GM18873 (cell line): ENCODE results near the gene SLC44A3.
A peak's percentile ranks its signal among the peaks of the same experiment; 100 is the strongest.

ENCODE experiments used
- ATAC-seq: cut with Tn5 transposase; IDR thresholded peaks from one replicate; pipeline ENCODE4 v1.9.1; 2021; ENCODE audit warnings: mild to moderate bottlenecking, moderate library complexity, moderate number of reproducible peaks; ENCODE audit not compliant: unreplicated experiment, low FRiP score

Gene SLC44A3

DNA sequence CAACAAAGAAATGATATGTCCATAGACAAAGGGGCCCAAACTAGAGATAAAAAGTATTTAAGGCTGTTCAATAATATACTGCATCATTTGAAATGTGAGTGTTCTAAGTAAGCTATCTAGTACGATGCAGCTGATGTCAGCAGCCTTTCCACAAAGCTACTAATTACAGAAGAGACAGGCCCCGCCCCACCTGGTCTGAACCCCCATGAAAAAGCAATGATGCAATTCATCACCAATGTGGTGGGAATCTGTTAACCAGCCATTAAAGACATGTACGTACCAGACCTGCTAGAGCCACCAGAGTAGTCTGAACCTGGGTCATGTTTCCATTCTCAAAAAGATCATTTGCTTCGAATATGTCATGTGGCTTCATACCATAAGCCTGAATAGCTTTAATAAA lies 81.7 kb downstream of the SLC44A3 start:
- no peak for ATAC-seq

DNA sequence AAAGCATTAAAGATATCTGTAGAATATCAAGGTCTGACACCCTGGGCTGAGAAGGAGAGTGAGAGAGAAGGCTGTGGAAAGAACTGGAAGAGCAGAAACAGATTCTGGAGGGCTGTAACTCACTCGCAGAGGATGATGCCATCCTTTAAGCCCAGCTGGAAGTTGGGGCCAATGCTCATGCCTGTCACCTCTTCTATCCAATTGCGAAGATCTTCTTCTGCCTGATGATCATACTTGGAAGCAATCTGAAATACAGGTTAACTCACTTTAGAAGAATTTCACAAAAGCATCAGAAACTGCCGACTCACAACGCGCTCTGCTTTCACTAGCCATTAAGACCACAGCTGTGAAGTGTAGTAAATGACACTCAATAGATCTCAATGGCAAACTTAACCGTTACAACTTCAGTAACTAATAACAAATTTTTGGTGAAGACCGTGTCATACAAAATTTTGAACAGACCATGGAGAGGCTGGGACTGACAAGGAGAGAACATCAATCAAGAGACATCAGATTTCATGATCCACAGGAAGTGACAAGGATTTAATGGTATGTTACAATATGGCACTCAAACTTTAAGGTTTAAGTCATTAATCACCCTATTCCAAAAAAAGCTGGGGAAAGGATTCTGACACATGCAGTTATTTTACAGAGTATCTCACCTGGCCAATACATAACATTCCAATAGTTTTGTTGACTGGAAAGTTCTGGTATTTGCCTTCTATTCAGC lies 83.3 kb downstream of the SLC44A3 start:
- ATAC-seq = no peak

DNA sequence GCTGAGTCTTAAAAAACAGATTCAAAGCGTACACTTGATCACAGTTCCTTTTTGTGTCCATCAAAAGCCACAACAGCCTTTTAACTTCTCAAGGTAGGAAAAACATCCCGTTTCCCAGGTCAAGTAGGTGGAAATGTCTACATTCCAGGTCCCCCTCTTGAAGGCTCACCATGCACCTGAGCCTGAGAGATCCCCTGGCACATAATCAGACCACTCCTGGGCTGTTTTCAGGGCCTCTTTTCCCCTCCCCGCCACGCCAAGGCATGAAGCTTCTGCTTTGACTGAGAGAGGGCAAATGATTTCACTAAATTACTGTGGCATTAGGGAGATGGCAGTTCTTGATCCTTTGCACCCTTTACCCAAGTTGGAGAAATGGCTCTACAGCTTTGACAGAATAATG lies 85.0 kb downstream of the SLC44A3 start:
- ATAC-seq = no peak

DNA sequence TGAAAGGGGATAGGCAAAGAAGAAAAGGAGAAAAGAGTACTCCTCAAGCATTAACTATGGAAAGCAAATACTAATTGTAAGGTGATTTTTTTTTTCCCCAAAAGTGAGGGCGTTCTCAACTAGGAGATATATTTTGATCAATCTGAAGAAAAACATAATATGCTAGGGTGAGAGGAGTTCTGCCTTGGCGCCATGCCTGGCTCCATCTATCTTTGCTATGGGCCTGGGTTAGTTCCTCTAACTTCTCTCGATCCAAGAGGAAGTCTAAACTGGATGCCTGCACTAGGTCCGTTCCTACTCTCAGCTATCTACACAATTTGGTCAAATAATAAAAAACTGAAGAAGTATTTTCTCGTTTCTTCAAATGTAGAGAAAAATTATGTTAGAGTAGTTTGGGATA lies 86.2 kb downstream of the SLC44A3 start:
- ATAC-seq = no peak

DNA sequence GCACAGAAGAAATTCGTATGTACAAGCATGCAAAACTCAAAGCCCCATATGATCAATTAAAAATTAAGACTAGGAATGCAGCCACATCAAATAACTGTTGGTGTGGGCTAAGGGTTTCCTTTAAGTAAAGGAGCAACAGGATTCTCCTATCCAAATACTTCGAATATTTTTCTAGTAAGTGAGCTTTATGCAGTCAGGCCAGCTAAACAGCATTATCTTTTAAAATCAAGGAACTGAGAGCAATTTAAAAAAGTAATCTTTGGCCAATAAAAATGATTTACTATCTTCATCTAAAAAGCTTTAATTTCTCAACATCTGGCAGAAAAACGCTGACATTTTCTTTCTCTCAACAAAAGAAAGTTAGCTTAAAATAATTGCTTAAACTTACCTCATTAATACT lies 87.0 kb downstream of the SLC44A3 start:
- no peak for ATAC-seq

DNA sequence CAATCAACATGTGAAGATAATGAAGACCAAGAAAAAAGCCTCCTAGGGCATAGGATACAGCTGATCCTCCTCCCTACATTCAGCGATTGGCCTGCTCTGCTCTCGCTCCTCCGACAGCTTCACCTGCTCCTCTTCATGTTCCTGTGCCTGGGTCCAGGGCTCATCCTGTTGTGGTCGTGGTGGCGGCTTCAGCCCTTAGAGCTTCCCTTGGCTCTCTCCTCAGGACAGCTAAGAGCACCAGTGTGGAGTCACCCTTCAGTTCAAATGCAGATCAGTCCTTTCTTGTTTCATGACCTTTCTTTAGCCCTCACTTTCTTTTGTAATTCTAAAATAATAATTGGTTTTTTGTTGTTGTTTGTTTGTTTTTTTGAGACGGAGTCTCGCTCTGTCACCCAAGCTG lies 88.0 kb downstream of the SLC44A3 start:
- no peak for ATAC-seq

DNA sequence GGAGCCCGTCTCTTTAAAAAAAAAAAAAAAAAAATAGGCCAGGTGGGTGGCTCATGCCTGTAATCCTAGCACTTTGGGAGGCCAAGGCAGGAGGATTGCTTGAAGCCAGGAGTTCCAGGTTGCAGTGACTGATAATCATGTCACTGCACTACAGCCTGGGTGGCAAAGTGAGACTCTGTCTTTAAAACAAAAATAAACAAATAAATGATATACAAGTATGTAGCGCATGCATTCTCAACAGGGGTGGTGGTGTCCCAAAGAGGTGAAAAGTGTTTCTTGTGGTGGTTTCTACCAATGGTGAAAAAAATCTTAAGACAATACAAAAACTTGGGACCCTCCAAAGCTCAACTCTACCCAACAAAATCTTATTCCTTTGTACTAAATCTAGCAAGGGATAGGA lies 88.8 kb downstream of the SLC44A3 start:
- no peak for ATAC-seq

DNA sequence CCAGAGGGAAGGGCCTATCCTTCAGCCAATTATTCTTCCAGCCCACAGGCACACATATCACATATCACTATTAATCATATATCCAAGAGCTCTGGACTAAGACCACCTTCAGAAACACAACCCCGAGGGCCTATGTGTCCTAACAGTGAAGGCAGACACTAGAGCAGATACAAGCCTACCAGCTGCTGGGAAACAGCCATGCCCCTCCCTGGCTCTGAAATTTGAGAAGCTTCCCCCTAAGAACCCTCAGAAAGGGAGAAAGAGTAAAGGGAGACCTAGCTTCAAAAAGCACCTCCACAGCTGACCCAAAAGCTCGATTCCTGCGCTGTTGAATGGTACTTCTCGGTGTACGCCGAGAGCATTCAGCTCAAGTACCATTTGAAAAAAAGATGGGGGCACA lies 89.3 kb downstream of the SLC44A3 start:
- ATAC-seq = no peak

DNA sequence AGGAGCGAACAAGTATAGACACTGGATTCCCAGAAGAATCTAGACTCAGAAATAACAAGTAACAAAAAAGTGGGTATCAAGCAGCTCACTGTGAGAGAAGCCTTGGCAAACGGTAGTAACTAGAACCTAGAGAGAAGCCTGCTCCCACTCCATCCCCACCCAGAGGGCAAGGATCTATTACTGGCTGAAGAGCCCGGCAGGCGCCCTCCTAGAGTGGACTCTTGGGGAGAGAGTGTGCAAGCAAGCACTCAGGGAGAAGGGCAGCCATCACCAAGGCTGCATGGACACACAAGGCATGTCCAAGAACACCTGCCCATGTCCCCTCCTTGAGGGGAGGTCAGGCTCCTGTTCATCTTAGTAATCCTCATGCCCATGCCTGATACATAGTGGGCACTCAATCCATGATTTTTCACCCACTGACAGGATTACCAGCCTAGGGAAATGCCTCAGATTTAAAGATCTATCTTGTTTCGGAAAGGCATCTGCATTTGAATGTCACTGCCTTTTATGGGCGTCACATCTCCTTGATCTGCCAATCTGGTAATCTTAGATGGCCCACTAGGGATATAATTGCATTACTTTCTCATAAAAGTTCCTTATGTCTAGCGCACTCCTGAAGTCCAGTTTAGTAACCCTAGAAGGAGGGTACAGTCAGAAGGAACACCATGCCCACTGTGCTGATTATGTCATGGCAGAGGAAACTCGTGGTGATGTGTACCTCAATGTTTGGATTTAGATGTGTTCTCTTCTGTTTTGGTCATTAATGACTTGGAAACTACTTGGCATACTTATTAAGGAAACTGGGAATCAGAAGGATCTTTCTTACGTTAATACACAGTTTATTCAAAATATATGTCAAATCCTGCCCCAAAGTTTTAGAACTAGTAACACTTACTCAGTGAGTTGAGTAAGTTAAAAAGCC lies 92.4 kb downstream of the SLC44A3 start:
- no peak for ATAC-seq

DNA sequence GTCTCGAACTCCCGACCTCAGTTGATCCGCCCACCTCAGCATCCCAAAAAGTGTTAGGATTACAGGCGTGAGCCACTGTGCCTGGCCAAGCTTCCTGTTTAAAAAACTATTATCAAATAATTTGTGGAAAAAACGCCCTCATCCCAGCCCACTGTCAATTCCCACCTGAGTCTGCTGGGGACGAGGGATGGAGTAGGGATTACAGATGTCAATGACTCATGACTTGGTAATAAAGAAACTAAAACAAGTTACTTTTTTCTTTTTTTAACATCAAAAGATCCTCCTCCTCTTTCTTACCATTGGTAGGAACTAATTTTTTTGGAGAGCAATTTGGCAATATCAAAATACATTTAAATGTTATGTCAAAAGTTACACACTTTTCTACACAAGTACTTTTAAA lies 97.1 kb downstream of the SLC44A3 start:
- ATAC-seq = no peak

DNA sequence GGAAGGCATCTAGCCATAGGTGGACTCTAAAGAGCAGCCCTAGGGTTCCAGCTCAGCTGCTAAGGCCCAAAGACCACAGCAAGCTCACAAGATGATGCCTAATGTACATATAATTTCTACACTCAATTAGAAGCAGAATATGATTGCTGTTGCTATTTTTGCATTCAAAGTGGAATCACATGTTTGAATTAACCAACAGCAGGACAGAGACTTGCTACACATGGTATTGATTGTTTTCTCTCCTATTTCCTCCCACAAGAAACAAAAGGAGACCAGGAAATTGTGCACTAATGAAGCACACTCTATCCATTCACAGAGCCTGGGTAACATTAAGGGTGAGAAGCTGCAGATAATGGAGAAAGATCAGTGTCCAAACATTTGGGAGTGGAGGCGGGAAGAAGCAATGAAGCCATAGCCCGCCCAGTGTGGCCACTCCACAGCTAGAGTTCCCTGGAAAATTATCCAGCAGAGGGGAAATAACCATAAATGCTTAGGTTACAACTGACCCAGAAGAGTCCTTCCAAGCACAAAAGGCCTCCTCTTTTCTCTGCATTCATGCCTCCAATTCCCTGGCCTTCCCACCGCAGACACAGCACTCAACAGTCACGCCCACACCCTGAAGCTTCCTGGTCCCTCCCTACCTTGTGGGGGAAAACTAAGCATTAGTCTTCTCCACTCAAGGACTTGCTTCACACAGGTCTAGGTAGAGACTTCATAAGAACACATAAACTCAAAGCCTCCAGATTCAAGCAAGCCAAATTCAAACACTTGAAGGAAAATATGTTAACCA lies 99.3 kb downstream of the SLC44A3 start:
- ATAC-seq = no peak

DNA sequence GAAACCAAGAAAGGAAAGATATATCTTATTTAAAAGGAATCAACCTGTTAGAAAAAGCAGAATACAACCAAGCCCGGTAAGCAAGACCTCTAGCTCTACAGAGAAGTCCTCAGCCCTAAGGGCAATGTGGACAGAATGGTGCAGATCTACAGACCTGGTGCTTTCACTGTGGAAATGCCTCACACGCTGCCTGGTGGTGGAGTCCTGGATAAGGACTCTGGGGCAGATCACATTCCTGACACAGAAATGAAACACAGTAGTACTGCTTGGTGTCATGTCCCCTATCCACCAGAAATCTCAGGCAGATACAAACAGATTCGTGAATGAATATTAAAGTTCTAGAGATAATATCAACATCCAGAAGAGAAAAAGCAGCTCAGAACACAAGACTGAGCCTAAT lies 99.9 kb downstream of the SLC44A3 start:
- no peak for ATAC-seq

DNA sequence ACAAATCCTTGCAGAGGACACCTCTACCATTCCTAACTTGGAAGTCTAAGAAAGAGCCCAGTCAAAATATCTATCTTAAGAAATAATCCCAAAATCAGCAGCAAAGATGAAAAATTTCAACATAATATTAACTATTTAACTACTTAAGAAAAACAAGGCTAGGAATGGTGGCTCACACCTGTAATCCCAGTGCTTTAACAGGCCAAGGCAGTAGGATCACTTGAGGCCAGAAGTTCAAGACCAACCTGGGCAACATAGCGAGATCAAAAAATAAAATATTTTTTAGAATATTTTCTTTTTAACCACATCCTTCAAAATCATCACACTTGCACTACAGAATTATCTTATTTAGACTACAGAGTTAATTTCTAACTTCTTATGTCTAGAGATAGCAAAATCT lies 101.8 kb downstream of the SLC44A3 start:
- ATAC-seq = no peak

DNA sequence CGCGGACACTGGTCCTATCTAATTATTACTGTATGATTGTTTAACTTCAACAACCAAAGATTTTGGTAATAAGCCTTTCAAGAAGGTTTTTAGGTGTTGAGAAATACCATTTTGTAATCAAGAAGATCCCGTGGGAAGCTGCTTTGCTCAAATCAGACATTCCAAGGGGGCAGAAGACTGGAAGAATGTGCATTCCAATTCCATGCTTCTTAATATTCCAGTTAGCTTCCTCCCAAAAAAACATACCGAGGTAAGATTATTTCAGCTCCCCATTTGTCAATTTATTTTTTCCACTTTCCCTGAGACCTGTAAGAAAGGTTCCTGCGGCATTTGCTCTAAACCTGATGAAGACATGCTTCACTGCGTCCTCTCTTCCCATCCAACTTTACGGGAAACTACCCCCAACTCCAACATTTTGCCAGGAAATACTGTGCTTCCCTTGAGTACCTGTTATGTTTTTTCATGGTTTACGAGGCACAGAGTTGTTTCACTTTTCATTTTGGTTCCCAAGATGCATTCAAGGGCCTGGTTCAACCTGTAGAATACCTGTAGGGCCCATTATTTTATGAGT lies 102.7 kb downstream of the SLC44A3 start:
- ATAC-seq = no peak

DNA sequence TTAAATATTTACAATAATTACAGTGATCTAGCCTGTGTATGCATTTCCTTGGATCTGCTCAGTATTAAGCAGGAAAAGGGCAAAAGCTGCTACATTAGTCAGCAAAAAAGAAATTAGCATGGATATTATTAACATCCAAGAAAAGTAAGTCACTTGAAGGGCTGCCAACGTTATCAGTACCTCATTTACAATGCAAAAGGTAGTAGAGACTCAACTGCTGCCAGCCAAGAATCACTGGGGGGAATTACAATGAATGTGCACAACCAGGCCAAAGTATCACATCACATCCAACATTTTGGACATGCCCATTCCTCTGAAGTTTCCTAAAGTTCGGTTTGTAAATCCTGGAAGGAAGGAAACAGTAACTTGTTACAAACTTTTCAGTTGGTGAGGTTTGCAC lies 104.8 kb downstream of the SLC44A3 start:
- no peak for ATAC-seq

DNA sequence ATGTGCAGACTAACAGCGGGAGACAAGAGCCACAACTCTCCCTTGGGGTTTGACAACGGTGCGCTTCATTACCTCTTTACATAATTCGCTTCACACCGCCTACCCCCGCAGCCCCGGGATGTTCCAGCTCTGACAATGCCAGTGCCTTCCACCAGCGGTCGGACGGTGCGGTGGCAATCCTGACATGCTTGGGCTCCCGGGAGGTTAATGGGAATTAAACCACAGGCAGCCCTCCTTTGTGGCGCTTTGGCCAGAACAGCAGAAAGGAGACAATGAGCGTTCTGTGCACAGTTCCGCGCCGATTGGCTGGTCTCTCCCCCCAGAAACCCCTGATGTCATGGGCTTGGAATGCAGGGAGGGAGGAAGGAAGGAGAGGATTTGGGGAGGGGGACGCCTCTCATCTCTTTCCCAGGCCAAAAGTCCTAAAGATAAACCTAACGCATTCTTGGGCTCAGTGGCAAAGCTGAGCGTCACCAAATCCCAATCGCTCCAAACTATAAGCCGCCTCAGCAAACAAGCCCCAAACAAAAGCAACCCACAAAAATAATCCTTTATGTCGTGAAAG lies 105.5 kb downstream of the SLC44A3 start:
- no peak for ATAC-seq

DNA sequence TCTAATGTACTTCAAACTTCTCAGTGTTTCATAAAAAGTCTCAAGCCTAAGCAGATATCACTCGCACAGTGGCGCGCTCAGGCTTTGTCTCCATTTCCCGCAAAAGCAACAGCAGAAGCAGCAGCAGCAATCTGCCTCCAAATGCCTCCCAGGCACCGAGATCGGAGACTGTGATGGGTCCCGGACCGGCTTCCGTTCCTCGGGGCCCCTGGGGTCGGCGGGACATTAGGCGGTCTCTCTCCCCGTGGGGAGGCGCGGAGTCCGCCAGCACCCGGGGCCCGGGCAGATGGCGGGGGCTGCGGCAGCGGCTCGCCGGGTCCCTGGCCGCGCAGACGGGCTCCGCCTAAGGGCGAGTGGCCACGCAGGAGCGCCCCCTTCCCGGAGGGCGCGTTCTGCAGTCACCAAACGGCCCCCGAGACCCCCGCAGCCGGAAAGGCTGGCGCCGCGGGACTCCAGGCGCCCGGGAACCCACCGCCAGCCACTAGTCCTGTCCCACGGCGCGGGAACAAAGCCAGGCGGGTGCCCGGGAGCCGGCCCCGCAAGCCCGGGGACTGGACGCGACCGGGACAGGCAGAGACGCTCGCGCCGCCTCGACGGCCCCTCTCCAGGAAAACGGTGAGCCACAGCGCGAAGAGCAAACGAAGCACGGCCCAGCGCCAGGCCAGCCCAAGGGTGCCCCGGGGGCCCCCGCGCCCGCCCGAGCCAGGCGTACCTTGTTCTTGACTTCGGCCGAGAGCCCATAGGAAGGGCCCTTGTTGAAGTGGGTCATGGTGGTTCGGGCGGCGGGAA lies 106.2 kb downstream of the SLC44A3 start:
- peak; percentile 23 for ATAC-seq

DNA sequence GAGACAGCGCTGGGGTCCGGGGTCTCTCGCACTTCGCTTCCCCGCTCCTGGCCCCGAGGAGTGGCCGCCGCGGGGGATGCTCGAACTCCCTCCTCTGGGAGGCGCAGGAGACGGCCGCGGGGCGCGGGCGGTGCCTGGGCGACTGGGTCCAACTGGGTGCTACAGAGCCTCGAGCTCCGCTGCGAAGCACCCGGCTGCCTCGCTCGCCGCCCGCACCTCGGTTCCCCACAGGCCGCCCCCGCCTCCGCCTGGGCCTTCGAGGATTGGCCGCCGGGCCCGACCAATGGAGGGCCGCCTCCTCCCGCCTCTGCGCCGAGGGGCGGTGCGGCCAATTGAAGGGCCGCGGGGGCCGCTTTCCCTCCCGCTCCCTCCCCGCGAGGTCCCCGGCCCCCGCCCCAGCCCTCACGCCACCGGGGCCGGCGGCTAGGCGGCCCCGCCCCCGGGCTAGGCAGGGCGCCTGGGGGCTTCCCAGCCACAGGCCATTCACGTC lies 106.8 kb downstream of the SLC44A3 start, which contains the start of gene CNN3:
CNN3 (minus strand) TSS at position 196 of the 490 bp plus-strand sequence. CDS start 216 bp downstream, outside the sequence.
- ATAC-seq = peak; percentile 60
